Measurements from ENCODE around the gene SPINT1. TPM values are rescaled to one million over a fixed set of nuclear protein-coding genes. Genes with fewer than 3 reads are reported as not detected.
A peak's percentile ranks its signal among the peaks of the same experiment; 100 is the strongest.
"Not testable (repeated sequence)": the region's sequence is repeated elsewhere in the genome, so short reads cannot be mapped to it uniquely, and the experiment has no call there.

SPINT1 gene
- total RNA-seq, 1 donor from 2014 or later, result not detected

DNA sequence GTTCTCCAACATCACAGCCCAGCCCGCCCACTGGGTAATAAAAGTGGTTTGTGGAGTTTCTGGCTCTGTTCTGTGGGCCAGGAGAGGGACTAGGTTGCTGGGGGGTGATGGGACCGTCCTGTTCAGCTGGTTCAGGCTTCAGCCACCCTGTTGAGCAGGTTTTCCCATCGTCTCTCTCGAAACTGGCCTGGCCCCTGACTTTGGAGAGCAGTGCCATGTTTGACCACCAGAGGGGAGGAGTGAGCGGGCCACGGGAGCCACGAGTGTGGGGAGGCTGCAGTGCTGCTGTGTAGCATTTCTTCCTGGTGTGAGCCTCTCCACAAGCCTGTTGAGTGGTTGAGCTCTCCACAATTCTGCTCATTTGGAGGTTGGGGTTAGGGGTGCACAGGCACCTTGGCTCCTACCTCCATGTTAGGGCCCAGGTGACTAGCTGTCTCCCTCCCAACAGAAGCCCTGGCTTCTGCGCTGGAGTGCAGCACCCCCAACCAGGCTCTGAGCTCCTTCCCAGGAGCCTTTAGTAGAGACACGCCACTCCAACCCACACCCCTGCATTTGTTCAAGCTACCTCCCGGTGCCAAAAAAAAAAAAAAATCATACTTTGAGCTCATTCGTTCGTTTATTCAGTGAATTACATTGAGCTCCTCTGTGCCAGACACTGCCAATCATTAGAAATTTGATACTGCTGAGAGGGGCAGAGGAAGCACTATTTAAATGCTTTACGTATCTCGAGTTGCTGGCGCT, 13.9 kb downstream of the SPINT1 start:
- DNase-seq (ENCODE audit: low read depth), result peak; percentile 78

DNA sequence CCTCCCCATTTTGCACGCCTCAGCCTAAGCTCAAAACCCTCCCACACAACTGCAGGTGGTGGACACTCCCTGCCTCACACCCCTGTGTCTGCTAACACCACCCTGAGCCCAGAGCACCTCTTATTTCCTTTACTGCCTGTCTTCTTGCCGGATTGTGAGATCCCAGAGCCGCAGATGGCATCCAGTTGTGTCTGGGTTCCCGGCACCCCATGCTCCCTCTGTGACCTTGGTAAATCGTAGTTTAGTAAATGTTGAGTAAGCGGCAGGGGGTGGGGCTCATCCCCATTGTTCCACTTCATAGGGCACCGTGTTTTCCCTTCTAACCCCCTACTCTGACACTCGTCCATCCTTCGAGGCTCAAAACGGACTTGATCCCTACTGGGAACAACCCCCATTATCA, 14.9 kb downstream of the SPINT1 start:
- DNase-seq (ENCODE audit: low read depth), result no peak

DNA sequence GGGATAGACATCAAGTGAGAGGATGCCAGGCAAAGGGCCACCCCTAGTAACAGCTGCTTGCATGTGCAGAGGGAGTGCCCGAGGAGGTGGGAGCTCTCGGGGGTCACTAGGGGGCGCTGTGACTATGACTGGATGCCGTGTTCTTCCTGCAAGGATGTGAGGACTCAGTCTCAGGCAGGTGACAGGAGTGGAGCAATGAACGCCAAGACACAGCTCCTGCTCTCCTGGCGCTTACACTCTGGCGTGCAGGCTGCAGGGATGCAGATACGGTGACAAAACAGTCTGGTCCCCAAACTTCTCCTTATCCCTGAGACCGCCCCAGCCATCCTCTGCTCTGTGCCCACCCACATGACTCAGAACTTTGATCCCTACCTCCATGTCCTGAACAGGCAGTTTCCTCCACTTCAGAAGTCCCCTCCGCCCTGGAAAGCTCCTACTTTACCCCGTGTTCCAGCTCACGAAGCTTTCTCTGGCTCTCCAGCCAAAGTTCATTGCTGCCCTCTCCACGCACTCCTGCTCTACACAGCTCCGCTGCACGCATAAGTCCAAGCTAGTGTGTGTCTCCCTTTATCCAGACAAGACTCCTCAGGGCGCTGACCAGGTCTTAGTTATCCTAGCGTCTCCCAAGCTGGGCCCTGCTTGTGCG, 15.5 kb downstream of the SPINT1 start:
- DNase-seq (ENCODE audit: low read depth), result peak; percentile 78

DNA sequence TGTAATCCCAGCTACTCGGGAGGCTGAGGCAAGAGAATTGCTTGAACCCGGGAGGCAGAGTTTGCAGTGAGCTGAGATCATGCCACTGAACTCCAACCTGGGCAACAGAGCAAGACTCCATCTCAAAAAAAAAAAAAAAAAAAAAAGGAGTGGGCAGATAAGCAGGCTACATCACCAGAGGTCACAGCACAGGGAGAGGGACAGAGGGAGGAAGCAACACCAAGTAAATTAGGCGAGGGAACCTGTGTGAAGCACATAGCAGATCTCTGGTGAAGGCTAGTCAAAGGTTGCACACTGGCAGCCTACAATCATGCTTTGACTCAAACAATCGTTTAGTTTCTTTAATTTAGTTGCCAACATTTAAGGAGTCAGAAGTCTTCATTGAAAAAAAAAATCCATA, 17.3 kb downstream of the SPINT1 start:
- not testable (repeated sequence) for DNase-seq (ENCODE audit: low read depth)

DNA sequence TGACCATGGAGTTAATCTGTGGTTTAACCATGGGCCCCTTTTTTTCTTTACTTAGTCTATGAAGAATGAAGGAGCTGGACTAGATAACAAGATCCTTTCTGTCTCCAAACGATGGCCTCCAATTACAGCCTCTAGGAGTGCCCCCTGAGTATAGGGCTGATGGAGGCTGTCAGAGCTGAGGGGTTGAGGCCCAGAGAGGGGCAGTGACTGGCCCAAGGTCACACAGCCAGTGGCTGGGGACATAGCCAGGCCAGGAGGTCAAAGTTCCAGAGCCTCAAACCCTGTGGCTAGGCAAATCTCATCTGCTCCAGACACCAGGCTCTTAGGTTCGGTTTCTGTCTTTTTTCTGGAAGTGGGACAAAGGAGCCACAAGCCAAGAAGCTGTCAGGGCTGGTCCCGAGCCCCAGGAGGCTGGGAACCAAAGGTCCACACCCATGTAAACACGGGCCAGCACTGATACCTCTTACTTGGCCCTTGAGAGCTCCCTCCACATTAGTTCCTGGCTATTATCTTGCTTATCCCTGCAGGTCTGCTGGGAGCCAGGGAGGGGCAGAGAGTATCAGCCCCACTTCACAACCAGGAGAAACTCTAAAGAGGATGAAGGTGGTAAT, 19.9 kb downstream of the SPINT1 start:
- no peak for DNase-seq (ENCODE audit: low read depth)

DNA sequence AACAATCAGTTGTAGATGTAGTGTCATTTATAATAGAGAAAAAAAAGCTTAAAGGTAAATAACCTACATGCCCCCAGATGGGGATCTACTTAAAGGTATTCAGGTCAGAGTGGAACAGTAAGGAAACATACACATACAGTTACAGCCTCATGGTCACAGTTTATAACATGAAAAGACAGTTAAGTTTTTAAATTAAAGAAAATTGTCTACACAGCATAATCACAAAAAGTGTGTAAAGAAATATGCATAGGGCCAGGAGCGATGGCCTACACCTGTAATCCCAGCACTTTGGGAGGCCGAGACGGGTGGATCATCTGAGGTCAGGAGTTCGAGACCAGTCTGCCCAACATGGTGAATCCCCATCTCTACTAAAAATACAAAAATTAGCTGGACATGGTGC, 23.4 kb downstream of the SPINT1 start:
- no peak for DNase-seq (ENCODE audit: low read depth)

DNA sequence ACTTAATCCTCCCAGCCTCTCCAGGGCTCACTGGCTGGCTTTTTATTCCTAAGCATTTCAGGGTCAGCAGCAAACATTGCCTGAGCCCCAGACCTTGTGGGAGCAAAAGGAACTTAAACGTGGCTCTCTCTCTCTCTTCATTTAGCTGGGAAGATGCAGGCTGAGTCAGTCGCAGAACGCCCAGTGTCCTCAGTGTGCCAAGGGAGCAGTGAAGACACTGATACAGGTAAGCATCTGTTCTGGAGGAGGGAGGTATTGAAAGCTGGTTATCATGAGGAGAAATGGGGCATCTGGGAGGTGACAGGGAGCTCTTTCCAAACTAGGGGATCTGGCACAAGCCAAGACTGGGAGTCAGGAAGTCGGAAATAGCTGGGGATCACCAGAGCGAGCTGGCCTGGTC, 25.8 kb downstream of the SPINT1 start:
- no peak for DNase-seq (ENCODE audit: low read depth)

DNA sequence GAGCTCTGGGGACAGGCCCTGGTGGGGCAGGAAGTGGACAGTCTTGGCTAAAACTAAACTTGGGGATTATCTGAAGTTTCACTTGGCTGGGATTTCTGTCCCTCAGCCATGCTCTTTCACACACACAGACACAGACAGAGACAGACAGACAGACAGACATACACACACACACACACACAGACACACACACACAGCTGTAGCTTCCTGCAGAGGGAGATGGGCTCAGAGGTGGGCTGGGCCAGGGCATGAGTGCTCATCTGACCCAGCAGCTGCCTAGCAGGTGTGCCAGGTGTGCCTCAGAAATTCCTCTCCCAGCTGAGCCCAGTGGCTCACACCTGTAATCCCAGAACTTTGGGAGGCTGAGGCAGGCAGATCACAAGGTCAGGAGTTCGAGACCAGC, 26.9 kb downstream of the SPINT1 start:
- DNase-seq (ENCODE audit: low read depth), result no peak

DNA sequence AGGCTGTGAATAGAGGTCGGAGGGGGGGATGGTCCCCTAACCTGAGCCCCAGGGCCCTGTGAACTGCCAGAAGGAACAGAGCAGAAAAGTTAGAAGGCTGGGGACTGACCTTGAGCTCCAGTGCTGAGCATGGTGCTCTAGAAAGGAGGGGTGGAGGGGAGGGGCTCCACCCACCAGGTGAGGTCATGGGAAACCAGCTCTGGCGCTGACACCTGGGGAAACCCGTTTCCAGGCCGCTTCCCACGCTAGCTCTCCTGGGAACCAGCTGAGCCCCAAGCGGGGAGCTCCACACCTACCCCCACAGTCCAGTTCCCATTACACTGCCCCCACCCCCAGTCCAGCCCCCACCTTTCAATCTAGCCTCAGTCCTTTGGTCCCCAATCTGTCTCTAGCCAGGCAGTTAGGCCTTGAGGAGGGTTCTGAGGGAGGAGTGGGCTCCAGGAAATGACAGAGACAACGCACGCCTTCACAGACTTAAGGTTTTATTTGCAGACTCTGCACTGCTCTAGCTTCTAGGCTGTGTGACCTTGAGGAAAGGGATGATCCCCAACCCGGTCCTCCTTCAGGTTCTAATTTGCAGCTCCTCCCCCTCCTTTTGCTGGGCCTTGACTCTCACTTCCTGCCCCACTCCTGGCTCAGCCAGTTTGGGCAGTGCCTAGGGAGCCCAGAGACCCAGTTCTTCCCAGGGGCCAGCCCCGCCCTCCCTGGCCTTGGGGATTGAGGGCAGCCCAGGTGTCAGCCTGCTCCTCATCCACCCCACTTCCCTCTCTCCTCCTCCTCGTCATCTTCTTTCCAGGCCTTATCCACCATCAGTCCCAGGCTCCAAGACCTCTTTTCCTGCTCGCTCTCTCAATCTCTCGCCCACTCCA, 28.1 kb downstream of the SPINT1 start:
- no peak for DNase-seq (ENCODE audit: low read depth)

DNA sequence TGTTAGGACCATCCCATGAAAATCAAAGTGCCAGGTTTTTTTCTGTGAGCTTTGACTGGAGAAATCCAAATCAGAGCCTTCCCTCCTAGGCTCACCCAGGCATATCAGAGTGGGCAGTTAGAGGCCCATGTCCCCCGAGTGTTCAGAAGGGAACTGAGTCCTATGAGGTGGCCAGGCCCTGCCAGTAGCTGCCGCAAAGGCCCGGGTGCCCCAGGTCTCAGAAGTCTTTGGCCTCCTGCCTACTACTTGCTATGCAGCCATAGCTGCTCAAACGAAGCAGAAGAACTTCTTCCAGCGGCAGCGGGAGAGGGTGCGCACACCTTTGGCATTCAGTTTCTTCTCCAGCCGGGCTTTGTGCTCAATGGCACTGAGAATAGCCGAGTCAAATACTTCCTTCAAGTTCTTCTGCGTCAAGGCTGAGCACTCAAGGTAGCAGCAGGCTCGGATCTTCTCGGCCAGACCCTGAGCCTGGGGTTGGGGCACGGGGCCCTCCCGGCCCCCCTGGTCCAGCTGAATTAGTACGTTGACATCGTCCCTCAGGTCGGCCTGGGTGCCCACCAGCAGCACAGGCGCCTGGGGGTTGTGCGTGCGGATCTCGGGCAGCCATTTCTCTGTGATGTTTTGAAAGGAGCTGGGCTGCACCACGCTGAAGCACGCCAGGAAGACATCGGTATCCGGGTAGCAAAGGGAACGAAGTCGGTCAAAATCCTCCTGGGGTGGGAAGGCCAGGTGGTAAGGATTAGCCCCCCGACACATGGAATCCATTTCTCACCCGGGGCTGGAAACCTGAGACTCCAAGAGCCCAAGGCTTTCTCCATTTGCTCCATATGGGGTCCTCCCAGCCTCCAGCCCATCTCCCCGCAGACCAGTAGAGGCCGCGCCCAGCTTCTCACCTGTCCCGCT, 29.2 kb downstream of the SPINT1 start:
- DNase-seq (ENCODE audit: low read depth), result no peak

DNA sequence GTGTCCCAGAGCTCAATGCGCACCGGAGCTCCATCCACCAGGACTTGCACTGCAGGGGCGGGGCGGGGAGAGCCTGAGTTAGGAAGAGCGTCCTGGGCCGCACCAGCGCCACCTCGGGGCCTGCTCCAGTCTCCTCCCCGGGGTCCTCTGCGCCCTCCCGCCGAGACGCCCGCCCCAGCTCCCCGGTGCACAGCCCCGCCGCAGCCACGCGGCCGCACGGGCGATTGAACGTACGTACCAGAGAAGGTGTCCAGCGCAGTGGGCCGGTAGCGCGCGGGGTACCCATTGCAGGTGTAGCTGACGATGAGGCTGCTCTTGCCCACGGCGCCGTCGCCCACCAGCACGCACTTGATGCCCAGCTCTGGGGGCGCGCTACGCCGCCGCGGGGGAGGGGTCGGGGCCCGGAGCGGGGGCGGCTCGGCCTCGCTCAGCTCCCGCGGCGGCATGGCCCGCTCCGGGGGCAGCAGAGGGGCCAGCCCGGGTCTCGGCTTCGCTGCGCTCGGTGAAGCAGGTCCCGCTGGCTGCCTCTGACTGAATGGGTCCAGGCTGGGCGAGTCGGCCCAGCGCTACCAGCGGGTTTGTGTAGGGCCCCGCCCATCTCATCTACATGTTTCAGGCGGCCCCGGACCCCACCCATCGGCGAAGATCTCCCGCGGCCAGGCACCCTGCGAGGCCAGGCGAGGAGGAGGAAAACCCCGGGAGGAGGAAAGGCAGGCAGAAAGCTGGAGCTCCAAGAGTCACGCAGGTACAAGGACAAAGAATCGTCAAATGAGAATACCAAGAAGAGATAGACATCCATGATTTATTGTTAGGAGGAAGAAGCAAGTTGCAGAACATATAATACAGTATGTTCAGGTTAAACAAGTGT, 30.1 kb downstream of the SPINT1 start, which contains the start of gene RHOV:
TSS of gene RHOV (minus strand) at position 541 of the 868 bp plus-strand sequence. CDS start at position 446, 95 bp downstream.
- DNase-seq (ENCODE audit: low read depth), result peak; percentile 38

DNA sequence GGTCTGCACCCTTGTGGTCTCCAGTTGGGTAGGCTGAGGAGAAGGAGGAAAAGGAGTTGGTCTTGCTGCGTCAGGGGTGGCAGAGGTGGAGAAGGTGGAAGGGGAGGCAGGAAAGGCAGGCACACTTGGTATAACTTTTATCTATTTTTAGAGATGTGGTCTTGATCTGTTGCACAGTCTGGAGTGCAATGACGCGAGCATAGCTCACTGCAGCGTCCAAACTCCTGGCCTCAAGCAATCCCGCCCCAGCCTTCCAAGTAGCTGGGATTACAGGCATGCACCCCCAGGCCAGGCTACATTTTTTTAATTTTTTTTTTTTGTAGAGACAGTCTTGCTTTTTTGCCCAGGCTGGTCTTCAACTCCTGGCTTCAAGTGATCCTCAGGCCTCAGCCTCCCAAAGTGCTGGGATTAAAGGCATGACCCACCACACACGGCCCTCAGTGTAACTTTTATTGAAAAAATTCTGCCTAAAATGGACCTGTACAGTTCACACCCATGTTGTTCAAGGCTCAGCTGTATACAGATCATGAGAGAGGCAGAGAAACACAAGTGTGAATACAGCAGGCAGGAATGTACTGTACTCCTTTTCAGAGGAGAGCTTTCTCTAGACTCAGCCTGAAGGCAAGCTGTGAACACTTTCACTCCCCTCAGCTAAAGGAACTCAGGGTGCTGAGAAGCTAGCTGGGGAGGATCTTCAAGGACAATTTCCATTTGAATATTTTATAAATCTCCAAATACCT, 32.3 kb downstream of the SPINT1 start:
- no peak for DNase-seq (ENCODE audit: low read depth)

DNA sequence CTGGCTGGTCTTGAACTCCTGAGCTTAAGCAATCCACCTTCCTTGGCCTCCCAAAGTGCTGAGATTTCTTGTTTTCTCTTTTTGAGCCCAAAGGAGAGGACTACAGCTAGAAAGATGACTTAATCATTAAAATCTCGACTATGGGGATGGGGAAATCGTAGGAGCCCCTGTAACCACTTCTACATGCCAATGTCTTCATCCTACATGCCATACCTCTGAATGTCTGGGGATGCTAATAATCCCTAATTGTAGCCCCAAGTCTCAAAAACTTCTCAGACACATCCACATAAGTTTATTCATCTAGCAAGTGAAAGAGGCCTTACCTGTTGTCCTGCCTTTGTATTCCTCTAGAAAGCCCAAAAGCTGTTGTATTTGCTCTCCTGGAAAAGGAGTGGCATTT, 33.8 kb downstream of the SPINT1 start:
- DNase-seq (ENCODE audit: low read depth), result no peak

DNA sequence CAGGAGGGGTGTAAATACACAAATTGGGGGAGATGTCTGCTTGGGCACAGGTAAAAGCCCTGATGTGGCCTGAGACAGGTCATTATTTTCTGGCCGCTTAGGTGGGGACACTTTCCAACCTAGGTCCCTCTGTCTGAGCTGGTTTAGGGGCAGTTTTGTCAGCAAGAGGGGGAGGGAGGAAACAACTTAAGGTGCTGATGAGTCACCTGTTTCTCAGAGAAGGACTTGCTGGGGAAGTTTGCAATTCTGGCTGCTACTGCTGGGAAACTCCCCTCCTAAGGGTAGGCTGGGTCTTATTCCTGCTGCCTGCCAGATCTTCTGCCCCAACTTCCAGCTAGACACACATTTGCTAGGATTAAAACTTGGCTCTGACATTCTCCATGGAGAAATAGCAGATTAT, 34.9 kb downstream of the SPINT1 start:
- DNase-seq (ENCODE audit: low read depth), result no peak

DNA sequence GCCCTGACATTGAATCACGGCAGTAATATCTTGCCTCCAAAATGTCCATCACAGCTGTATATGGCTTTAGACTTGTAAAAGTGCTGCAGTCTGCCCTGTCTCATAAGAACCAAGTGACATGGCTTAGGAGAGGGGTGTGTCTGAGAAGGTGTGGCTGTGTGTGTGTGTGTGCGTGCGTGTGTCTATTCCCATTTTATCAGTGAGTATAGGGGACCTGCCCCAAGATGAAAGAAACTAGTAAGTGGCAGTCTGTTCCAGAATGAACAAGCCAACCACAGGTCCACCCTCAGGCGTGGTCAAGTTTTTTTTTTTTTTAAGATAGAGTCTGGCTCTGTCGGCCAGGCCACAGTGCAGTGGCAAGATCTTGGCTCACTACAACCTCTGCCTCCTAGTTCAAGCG, 35.8 kb downstream of the SPINT1 start:
- no peak for DNase-seq (ENCODE audit: low read depth)

DNA sequence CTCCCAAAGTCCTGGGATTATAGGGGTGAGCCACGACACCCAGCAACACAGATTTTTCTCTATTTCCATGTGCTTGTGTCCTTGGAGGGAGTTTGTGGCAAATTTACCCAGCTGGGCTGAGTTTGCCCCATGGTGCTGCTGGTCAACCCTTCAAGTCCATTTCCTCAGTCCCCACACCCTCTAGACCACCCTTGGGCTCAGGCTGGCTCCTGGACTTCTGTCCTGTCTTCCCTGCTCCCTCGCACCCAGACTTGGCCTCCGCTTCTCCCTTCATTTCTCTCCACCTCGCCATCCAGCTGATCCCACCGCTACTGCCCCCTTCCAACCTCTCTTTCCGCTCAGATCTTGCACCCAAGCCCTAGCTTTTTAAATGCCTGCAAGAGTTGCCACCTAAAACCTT, 37.5 kb downstream of the SPINT1 start:
- DNase-seq (ENCODE audit: low read depth), result no peak

DNA sequence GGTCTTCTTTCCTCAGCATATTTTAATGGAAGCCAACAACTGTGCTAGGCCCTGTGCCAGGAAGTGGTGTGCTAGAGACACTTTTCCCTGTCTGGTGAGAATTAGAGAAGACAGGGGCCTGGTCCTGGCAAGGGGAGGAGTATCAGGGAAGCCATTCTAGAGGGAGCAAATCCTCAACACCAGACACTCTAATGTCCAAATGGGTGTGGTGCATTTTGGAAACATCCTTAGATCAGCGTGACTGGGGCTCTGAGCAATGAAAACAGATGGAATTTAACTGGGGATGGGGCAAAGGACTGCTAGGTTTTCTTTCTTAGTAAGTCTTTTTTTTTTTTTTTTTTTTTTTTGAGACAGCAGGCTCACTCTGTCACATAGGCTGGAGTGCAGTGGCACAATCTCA, 42.7 kb downstream of the SPINT1 start:
- no peak for DNase-seq (ENCODE audit: low read depth)

DNA sequence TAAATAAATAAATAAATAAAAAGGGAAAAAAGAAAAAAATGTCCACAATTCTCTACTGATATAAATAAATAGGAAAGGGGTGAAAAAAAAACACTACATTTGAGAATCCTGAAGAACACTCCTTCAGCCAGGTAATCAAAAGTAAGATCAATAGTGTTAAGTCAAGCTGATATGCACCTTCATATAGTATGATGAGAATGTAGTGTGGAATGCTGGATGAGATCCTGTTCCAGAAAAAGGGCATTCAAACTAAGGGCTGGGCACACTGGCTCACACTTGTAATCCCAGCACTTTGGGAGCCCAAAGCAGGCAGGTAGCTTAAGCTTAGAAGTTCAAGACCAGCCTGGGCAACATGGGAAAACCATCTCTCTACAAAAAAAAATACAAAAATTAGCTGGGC, 45.3 kb downstream of the SPINT1 start:
- no peak for DNase-seq (ENCODE audit: low read depth)

DNA sequence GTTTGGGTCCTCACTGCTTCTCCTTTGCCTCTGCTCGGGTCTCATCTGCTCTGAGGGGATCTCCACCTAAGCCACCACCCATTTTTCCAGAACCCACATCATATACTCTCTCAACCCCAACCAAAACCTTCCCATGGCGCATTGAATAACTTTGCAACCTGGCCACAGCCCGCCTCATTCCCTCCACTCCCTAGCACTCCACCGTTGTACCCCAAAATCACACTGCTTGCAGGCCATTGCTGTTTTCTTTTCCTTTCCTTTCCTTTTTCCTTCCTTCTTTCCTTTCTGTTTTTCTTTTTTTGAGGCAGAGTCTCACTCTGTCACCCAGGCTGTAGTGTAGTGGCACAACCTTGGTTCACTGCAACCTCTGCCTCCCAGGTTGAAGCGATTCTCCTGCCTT, 47.3 kb downstream of the SPINT1 start:
- DNase-seq (ENCODE audit: low read depth), result no peak

Measured in myocyte (in vitro differentiated cells).